ENCODE results near the gene SKIC2. TPM values are rescaled to one million over a fixed set of nuclear protein-coding genes. Genes with fewer than 3 reads are reported as not detected.

Gene SKIC2
- total and polyA plus RNA-seq, 2 of the 8 experiments (the other 6 are each of a cell fraction or from before 2014, with no cell fraction given), result 42.1 to 59.7 TPM

- Histone ChIP-seq H4K5ac (ENCODE audit: insufficient read length, low read depth, low read length) (no peak overlapping the region), H3K14ac (ENCODE audit: insufficient read length) (no peak overlapping the region), H3K18ac (ENCODE audit: extremely low read depth, low read length) (no peak overlapping the region), H2BK12ac (ENCODE audit: low read depth, low read length) (no peak overlapping the region), H3K4me3 (ENCODE audit: extremely low read depth in 1 of 4, insufficient read depth in 2 of 4, low read depth in 3 of 4, low read length in 4 of 4) (no peak overlapping the region), H2BK20ac (ENCODE audit: low read length) (no peak overlapping the region), H3K79me1 (ENCODE audit: low read depth, low read length) (peaks cover 4% of the 10 kb centered on the region; the same call in 1 of the 2 replicates), H2BK5ac (ENCODE audit: low read depth, low read length) (no peak overlapping the region), H4K91ac (replicated peaks; ENCODE audit: insufficient read length, low read length) (no peak overlapping the region), H3K23me2 (ENCODE audit: low read depth, low read length) (peaks cover 4% of the 10 kb centered on the region; the same call in 1 of the 2 replicates), H3K27ac (ENCODE audit: low read depth, low read length) (no peak overlapping the region), H3K79me2 (ENCODE audit: control insufficient read depth in 1 of 2, insufficient read depth in 2 of 2, low read length in 2 of 2) (no peaks in the 10 kb centered on the region; a peak in 1 of 4 replicates), H4K8ac (ENCODE audit: extremely low read depth, insufficient read depth, low read length) (no peak overlapping the region), H3K4me2 (ENCODE audit: insufficient read depth in 1 of 2, low read depth in 2 of 2, low read length in 2 of 2) (no peak overlapping the region), H2BK120ac (replicated peaks; ENCODE audit: low read depth, low read length) (no peak overlapping the region), H2AK5ac (ENCODE audit: low read depth, low read length) (no peak overlapping the region), H3K23ac (ENCODE audit: insufficient read length) (no peak overlapping the region), H3K4me1 (replicated peaks in 1 of 4; ENCODE audit: control insufficient read depth in 3 of 4, insufficient read depth in 4 of 4, low read length in 3 of 4) (peaks cover 0 to 4% (median 3%) of the 10 kb centered on the region in 4 experiments; a peak in 2 of 7 replicates), H3K56ac (replicated peaks; ENCODE audit: insufficient read length, low read depth, low read length) (no peak overlapping the region), H3K9me3 (ENCODE audit: insufficient read depth in 2 of 2, low read depth in 1 of 2, low read length in 1 of 2) (no peaks in the 10 kb centered on the region), H4K20me1 (replicated peaks in 1 of 2; ENCODE audit: control insufficient read depth in 1 of 2, insufficient read depth in 2 of 2, low read length in 2 of 2) (peaks cover 0 to 3% of the 10 kb centered on the region in 2 experiments), H3K4ac (replicated peaks; ENCODE audit: insufficient read length, low read depth, low read length) (no peak overlapping the region), H3K36me3 (ENCODE audit: control insufficient read depth in 2 of 4, insufficient read depth in 4 of 4, low read length in 3 of 4) (peaks cover 14 to 62% (median 49%) of the 10 kb centered on the region in 4 experiments), H3K9ac (replicated peaks in 1 of 4; ENCODE audit: extremely low read depth in 1 of 4, low read depth in 3 of 4, low read length in 3 of 4) (no peak overlapping the region), H2BK15ac (ENCODE audit: low read length) (no peak overlapping the region), H3K27me3 (replicated peaks in 1 of 4; ENCODE audit: control insufficient read depth in 3 of 4, extremely low read depth in 1 of 4, insufficient read depth in 3 of 4, low read length in 3 of 4) (no peaks in the 10 kb centered on the region), H2AFZ (ENCODE audit: low read length) (no peak overlapping the region)
- FAIRE-seq (no peak), DNase-seq (ENCODE audit: low read depth in 1 of 2, low spot score in 2 of 2) (no peak)
- CTCF ChIA-PET (ENCODE audit: partially characterized antibody), result interaction anchor here (1.2 to 10.2 kb wide), 4 partner anchors 14 to 82 kb away, joined by 3 to 84 read pairs (median 4); no protein-coding TSS in a partner anchor
- WGBS, 2 experiments (ENCODE audit: extremely low coverage in 1 of 2, insufficient coverage in 1 of 2, insufficient read length in 1 of 2, insufficient replicate concordance in 2 of 2, low coverage in 1 of 2, low lambda C conversion rate in 2 of 2, missing lambda C conversion rate in 1 of 2), result 89% methylated on average over 7 of the region's 7 CpGs; no CpG with 5 or more reads in 1 of the 2 experiments
- POLR2A ChIA-PET (ENCODE audit: partially characterized antibody), result interaction anchor here (0.6 to 15.3 kb wide), 2 partner anchors 11 to 80 kb away, joined by 3 to 279 read pairs; partner anchors contain the start of genes NELFE and SKIC2
Observed at GRCh38 chr6:31966506-31966905, 7.5 kb downstream of the SKIC2 start.
